Measurements from ENCODE around the gene RPS18.

Gene RPS18

GRCh38 chr6:33292996-33293682, 21.3 kb downstream of the RPS18 start:
- DNase-seq, result no peak

- no peak for DNase-seq
Observed at GRCh38 chr6:33294086-33294823, 22.4 kb downstream of the RPS18 start.

- no peak for DNase-seq
Observed at GRCh38 chr6:33295621-33296369, 23.9 kb downstream of the RPS18 start.

GRCh38 chr6:33296797-33297405, 25.0 kb downstream of the RPS18 start:
- no peak for DNase-seq

GRCh38 chr6:33297406-33297955, 25.6 kb downstream of the RPS18 start:
- no peak for DNase-seq

- DNase-seq, result peak; percentile 62 to 71
Observed at GRCh38 chr6:33297956-33298772, 26.3 kb downstream of the RPS18 start.

- DNase-seq, result peak; percentile 62 to 63
Observed at GRCh38 chr6:33298773-33299236, 26.9 kb downstream of the RPS18 start, which contains the start of gene RGL2. TSS of gene RGL2 (minus strand) at chr6:33298942. CDS start at chr6:33298610, 332 bp downstream.

GRCh38 chr6:33299237-33299944, 27.5 kb downstream of the RPS18 start:
- DNase-seq, result peak; percentile 95

- no peak for DNase-seq
Observed at GRCh38 chr6:33301877-33302276, 30.0 kb downstream of the RPS18 start.

GRCh38 chr6:33304216-33304615, 32.3 kb downstream of the RPS18 start:
- no peak for DNase-seq

GRCh38 chr6:33305052-33305451, 33.2 kb downstream of the RPS18 start:
- no peak for DNase-seq

GRCh38 chr6:33306356-33306755, 34.5 kb downstream of the RPS18 start:
- DNase-seq, result no peak

GRCh38 chr6:33312361-33313104, 40.7 kb downstream of the RPS18 start:
- DNase-seq, result peak; percentile 79 to 84

- DNase-seq, result peak; percentile 62 to 64
Observed at GRCh38 chr6:33313105-33313708, 41.3 kb downstream of the RPS18 start.

GRCh38 chr6:33313709-33314514, 42.0 kb downstream of the RPS18 start, which contains the start of gene TAPBP:
TSS of gene TAPBP (minus strand) at chr6:33314078. CDS start at chr6:33314041, 37 bp downstream.
- DNase-seq, result peak; percentile 85

- DNase-seq, result peak; percentile 60 to 71
Observed at GRCh38 chr6:33314515-33314942, 42.7 kb downstream of the RPS18 start.

- DNase-seq, result peak in 1 of 2 donors; percentile 27
Observed at GRCh38 chr6:33314943-33315792, 43.3 kb downstream of the RPS18 start.

Data from stimulated activated CD4-positive, alpha-beta T cell treated with anti-CD3 and anti-CD28 coated beads, Interleukin-2, amount 100 ng/mL, for 24 hours (primary cell).